OCI-LY7 (cell line): ENCODE results near the gene DRD1. TPM values are rescaled to one million over a fixed set of nuclear protein-coding genes. Genes with fewer than 3 reads are reported as not detected.

Experiments
- BruUV-seq: library from RNA; stranded (reverse); fragments of 400-500 nt; replicated peaks from 2 replicates; lab custom pipeline; 2021; lab: Mats Ljungman, UMichigan
- CTCF ChIA-PET: fragments of 300-600 bp; sonication (Branson Sonifier 250); formaldehyde crosslinking; loops from one replicate; lab custom pipeline; 2022; ENCODE audit warnings: antibody characterized with exemption; ENCODE audit not compliant: unreplicated experiment; lab: Charles Lee
- POLR2A ChIA-PET: fragments of 300-600 bp; sonication (Branson Sonifier 250); formaldehyde crosslinking; loops from one replicate; lab custom pipeline; 2022; ENCODE audit warnings: antibody characterized with exemption; lab: Charles Lee
- DNase-seq: peaks from one replicate; pipeline ENCODE4 v3.0.0-alpha.2; 2015; ENCODE audit warnings: low spot score
- H2AFZ ChIP-seq: fragments of 200-600 bp; sonication (generic), shearing (Covaris generic); 2 replicates; pipeline ENCODE4 v1.6.1; 2014; ENCODE audit warnings: mild to moderate bottlenecking, antibody characterized with exemption, low read length, moderate library complexity
- H3K27ac ChIP-seq: fragments of 200-600 bp; sonication (generic); 2 replicates; pipeline ENCODE4 v1.5.1; 2014; ENCODE audit warnings: mixed run types, low read depth, mild to moderate bottlenecking, moderate library complexity, low read length, inconsistent platforms; ENCODE audit not compliant: poor library complexity, severe bottlenecking
- H3K36me3 ChIP-seq: fragments of 200-600 bp; sonication (generic); 2 replicates; pipeline ENCODE4 v1.6.1; 2014; ENCODE audit warnings: mild to moderate bottlenecking, antibody characterized with exemption, low read length, moderate library complexity, mixed read lengths; ENCODE audit not compliant: insufficient read depth
- H3K4me1 ChIP-seq: fragments of 200-600 bp; sonication (generic); 2 replicates; pipeline ENCODE4 v1.5.1; 2014; ENCODE audit warnings: mild to moderate bottlenecking, low read length; ENCODE audit not compliant: insufficient read depth, poor library complexity, severe bottlenecking
- H3K4me2 ChIP-seq: fragments of 200-600 bp; sonication (generic); 2 replicates; pipeline ENCODE4 v1.6.1; 2014; ENCODE audit warnings: mild to moderate bottlenecking, low read length
- H3K4me3 ChIP-seq: fragments of 200-600 bp; sonication (generic); 2 replicates; pipeline ENCODE4 v1.5.1; 2014; ENCODE audit warnings: mild to moderate bottlenecking, low read depth, low read length; ENCODE audit not compliant: poor library complexity, severe bottlenecking
- H3K79me2 ChIP-seq: fragments of 200-600 bp; sonication (generic); 2 replicates; pipeline ENCODE4 v1.6.1; 2016; ENCODE audit warnings: low read depth, mild to moderate bottlenecking, low read length, moderate library complexity, mixed read lengths; ENCODE audit not compliant: insufficient read depth
- H3K9me2 ChIP-seq: fragments of 200-600 bp; sonication (generic); 2 replicates; pipeline ENCODE4 v1.6.1; 2016; ENCODE audit warnings: mild to moderate bottlenecking, low read length, mixed read lengths; ENCODE audit not compliant: insufficient read depth
- H3K9me3 ChIP-seq: fragments of 200-600 bp; sonication (generic); 2 replicates; pipeline ENCODE4 v1.6.1; 2014; ENCODE audit warnings: mild to moderate bottlenecking, mixed run types, low read length, mixed read lengths
- H4K20me1 ChIP-seq: fragments of 200-600 bp; sonication (generic); 2 replicates; pipeline ENCODE4 v1.6.1; 2014; ENCODE audit warnings: mild to moderate bottlenecking, antibody characterized with exemption, low read length, moderate library complexity, mixed read lengths; ENCODE audit not compliant: insufficient read depth
- EZH2phosphoT487 ChIP-seq: fragments of 200-600 bp; sonication (generic); IDR thresholded peaks from 2 replicates; pipeline ENCODE4 v1.6.1; 2018; ENCODE audit warnings: low read depth, borderline replicate concordance, mild to moderate bottlenecking, mixed run types, antibody characterized with exemption, low read length, moderate library complexity, mixed read lengths
- intact Hi-C: fragments of 100-400 bp; cut with micrococcal nuclease; formaldehyde crosslinking; loops from one replicate; pipeline ENCODE4 v1.10.0; 2022; ENCODE audit not compliant: unreplicated experiment
- total RNA-seq, 2 experiments: library from RNA; depleted of rRNA in 1 of 2; stranded (reverse); fragments of >200 nt in 1 of 2; shearing (Covaris generic) in 1 of 2; gene quantifications; 2 replicates each; pipeline ENCODE4 v1.2.3, GENCODE V29; 2014 to 2022
- TF ChIP-seq, protein P1 (sequence below): fragments of 200-600 bp; sonication (generic); conservative IDR thresholded peaks from 2 replicates; pipeline ENCODE4 v1.5.1; 2014; ENCODE audit warnings: mild to moderate bottlenecking, antibody characterized with exemption, low read length, moderate library complexity, mixed read lengths

The DRD1 gene
- total RNA-seq, 2 experiments from 2014 or later = not detected

DNA sequence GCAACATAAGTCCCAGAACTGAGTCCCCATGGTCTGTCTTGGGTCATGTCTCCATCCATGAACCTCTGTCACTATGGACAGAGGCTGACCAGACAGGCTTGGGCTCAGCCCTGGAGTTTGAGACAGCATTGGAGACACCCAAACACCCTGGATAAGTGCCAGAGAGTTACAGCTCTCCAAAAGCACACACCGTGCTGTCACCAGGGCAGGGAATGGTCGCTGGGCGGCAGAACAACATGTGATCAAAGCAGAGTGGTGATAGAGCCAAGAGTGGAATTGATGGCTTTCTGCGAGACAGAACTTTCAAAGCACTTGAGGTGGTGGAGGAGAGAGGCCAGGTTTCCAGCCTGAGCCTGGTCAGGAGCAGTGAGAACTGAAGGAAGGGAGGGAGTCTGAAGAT lies 50.1 kb downstream of the DRD1 start:
- H2AFZ ChIP-seq = no peak overlapping the region
- POLR2A ChIA-PET = no interaction called here
- no peak overlapping the region for H3K27ac ChIP-seq

DNA sequence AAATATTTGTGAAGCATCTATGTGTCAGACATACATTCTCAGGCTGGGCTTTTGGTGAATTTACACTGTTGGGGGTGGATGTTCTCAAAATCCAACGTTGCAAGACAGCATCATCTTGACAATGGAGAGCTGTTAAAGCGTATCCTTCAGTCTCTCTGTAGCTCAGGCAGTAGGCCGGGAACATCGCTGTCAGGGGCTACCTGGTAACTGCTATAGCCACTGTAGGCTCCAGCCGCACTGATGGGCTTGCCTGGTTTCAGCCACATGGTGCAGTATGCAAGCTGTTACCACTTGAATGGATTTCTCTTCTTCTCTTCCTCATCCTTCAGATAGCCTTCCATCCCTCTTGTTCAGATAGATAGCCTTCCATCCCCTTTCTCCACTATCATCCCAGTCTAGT lies 51.7 kb downstream of the DRD1 start:
- Histone ChIP-seq H3K4me1 (no peaks in the 10 kb centered on the region), H3K9me2 (no peaks in the 10 kb centered on the region), H3K4me2 (no peak overlapping the region), H3K79me2 (no peaks in the 10 kb centered on the region), H3K36me3 (no peaks in the 10 kb centered on the region), H3K4me3 (no peak overlapping the region), H3K27ac (no peak overlapping the region), H2AFZ (no peak overlapping the region), H4K20me1 (no peaks in the 10 kb centered on the region), H3K9me3 (no peaks in the 10 kb centered on the region)
- DNase-seq = no peak
- intact Hi-C loops = no loop called here
- ChIA-PET CTCF (no interaction called here), POLR2A (interaction anchor here (1.1 kb wide), 1 partner anchor 43 kb away, joined by 4 read pairs; no protein-coding TSS in a partner anchor)
- no TSS peak for BruUV-seq
- TF ChIP-seq EZH2phosphoT487 = no peak
- TF ChIP-seq, protein P1, sequence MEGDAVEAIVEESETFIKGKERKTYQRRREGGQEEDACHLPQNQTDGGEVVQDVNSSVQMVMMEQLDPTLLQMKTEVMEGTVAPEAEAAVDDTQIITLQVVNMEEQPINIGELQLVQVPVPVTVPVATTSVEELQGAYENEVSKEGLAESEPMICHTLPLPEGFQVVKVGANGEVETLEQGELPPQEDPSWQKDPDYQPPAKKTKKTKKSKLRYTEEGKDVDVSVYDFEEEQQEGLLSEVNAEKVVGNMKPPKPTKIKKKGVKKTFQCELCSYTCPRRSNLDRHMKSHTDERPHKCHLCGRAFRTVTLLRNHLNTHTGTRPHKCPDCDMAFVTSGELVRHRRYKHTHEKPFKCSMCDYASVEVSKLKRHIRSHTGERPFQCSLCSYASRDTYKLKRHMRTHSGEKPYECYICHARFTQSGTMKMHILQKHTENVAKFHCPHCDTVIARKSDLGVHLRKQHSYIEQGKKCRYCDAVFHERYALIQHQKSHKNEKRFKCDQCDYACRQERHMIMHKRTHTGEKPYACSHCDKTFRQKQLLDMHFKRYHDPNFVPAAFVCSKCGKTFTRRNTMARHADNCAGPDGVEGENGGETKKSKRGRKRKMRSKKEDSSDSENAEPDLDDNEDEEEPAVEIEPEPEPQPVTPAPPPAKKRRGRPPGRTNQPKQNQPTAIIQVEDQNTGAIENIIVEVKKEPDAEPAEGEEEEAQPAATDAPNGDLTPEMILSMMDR = no peak

More for the DNA sequence above, 50.1 kb downstream of the DRD1 start:
- no peak for TF ChIP-seq EZH2phosphoT487
- TF ChIP-seq, protein P1 = no peak
- no peaks in the 10 kb centered on the region for H3K9me2 ChIP-seq
- intact Hi-C loops = no loop called here
- no peaks in the 10 kb centered on the region for H3K36me3 ChIP-seq
- H4K20me1 ChIP-seq = no peaks in the 10 kb centered on the region
- H3K4me2 ChIP-seq = no peak overlapping the region
- DNase-seq = no peak
- no TSS peak for BruUV-seq
- H3K4me3 ChIP-seq = no peak overlapping the region
- CTCF ChIA-PET = no interaction called here
- H3K4me1 ChIP-seq = no peaks in the 10 kb centered on the region
- H3K9me3 ChIP-seq = no peaks in the 10 kb centered on the region
- no peaks in the 10 kb centered on the region for H3K79me2 ChIP-seq

DNA sequence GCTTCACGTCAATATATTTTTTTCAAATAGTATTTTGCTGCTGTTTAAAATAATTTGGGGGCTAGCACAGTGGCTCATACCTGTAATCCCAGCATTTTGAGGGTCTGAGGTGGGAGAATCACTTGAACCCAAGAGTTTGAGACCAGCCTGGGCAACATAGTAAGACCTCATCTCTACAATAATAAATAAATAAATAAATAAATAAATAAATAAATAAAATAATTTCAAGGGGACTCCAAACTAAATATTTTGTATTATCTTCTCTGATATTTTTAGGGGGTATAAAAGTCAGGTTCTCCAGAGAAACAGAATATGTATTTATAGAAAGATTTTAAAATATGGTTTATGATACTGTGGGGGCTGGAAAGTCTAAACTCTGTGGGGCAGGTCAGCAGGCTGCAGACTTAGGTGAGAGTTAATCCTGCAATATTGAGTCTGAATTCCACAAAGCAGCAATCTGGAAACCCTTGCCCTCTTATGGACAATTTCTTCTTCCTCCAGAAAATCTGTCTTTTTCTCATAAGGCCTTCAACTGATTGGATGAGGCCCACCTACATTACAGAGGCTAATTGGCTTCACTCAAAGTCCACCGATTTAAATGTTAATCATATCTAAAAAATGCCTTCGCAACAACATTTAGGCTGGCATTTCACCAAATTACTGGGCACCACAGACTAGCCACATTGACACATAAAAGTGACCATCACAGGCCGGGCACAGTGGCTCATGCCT lies 53.5 kb downstream of the DRD1 start:
- ChIA-PET CTCF (no interaction called here), POLR2A (no interaction called here)
- Histone ChIP-seq H3K27ac (no peak overlapping the region), H3K9me3 (no peaks in the 10 kb centered on the region), H2AFZ (no peak overlapping the region), H4K20me1 (no peaks in the 10 kb centered on the region), H3K36me3 (no peaks in the 10 kb centered on the region), H3K9me2 (no peaks in the 10 kb centered on the region), H3K4me2 (no peak overlapping the region), H3K4me1 (no peaks in the 10 kb centered on the region), H3K79me2 (no peaks in the 10 kb centered on the region), H3K4me3 (no peak overlapping the region)
- no peak for DNase-seq
- BruUV-seq = no TSS peak
- no peak for TF ChIP-seq EZH2phosphoT487
- TF ChIP-seq, protein P1 = no peak
- intact Hi-C loops = no loop called here
